ENCODE measurements around the gene MGP.

Gene MGP

GRCh38 chr12:14885718-14886221 lies at the start of gene MGP:
Gene MGP (minus strand): TSS chr12:14885854. CDS start chr12:14885791, 63 bp downstream.
- DNase-seq (ENCODE audit: low read depth in 2 of 2) = no peak

- no peak for DNase-seq (ENCODE audit: low read depth in 2 of 2)
Measured at GRCh38 chr12:14935031-14935430, 49.4 kb upstream of the MGP start.

GRCh38 chr12:14934511-14934910 lies 48.9 kb upstream of the MGP start:
- DNase-seq (ENCODE audit: low read depth in 2 of 2) = no peak

GRCh38 chr12:14931791-14932560 lies 46.3 kb upstream of the MGP start:
- no peak for DNase-seq (ENCODE audit: low read depth in 2 of 2)

- DNase-seq (ENCODE audit: low read depth in 2 of 2) = no peak
Measured at GRCh38 chr12:14931359-14931758, 45.7 kb upstream of the MGP start.

- no peak for DNase-seq (ENCODE audit: low read depth in 2 of 2)
Measured at GRCh38 chr12:14930299-14930698, 44.6 kb upstream of the MGP start.

- DNase-seq (ENCODE audit: low read depth in 2 of 2) = no peak
Measured at GRCh38 chr12:14928931-14929330, 43.3 kb upstream of the MGP start.

GRCh38 chr12:14927267-14927666 lies 41.6 kb upstream of the MGP start:
- no peak for DNase-seq (ENCODE audit: low read depth in 2 of 2)

- DNase-seq (ENCODE audit: low read depth in 2 of 2) = no peak
Measured at GRCh38 chr12:14924541-14924940, 38.9 kb upstream of the MGP start.

- DNase-seq (ENCODE audit: low read depth in 2 of 2) = no peak
Measured at GRCh38 chr12:14923944-14924343, 38.3 kb upstream of the MGP start.

GRCh38 chr12:14921218-14921617 lies 35.6 kb upstream of the MGP start:
- no peak for DNase-seq (ENCODE audit: low read depth in 2 of 2)

- DNase-seq (ENCODE audit: low read depth in 2 of 2) = no peak
Measured at GRCh38 chr12:14920475-14921126, 34.9 kb upstream of the MGP start.

GRCh38 chr12:14919455-14919854 lies 33.8 kb upstream of the MGP start:
- DNase-seq (ENCODE audit: low read depth in 2 of 2) = no peak

GRCh38 chr12:14915736-14916135 lies 30.1 kb upstream of the MGP start:
- DNase-seq (ENCODE audit: low read depth in 2 of 2) = no peak

GRCh38 chr12:14913381-14913781 lies 27.7 kb upstream of the MGP start:
- no peak for DNase-seq (ENCODE audit: low read depth in 2 of 2)

- DNase-seq (ENCODE audit: low read depth in 2 of 2) = no peak
Measured at GRCh38 chr12:14911131-14911530, 25.5 kb upstream of the MGP start.

GRCh38 chr12:14910090-14910915 lies 24.6 kb upstream of the MGP start:
- no peak for DNase-seq (ENCODE audit: low read depth in 2 of 2)

- DNase-seq (ENCODE audit: low read depth in 2 of 2) = no peak
Measured at GRCh38 chr12:14907953-14908352, 22.3 kb upstream of the MGP start.

GRCh38 chr12:14906114-14906513 lies 20.5 kb upstream of the MGP start:
- no peak for DNase-seq (ENCODE audit: low read depth in 2 of 2)

GRCh38 chr12:14905269-14906004 lies 19.8 kb upstream of the MGP start:
- no peak for DNase-seq (ENCODE audit: low read depth in 2 of 2)

GRCh38 chr12:14904854-14905253 lies 19.2 kb upstream of the MGP start:
- no peak for DNase-seq (ENCODE audit: low read depth in 2 of 2)

All from activated CD8-positive, alpha-beta memory T cell treated with anti-CD3 and anti-CD28 coated beads for 4 hours (primary cell).